Heart right ventricle (tissue), 16 donors: Measurements from ENCODE around the gene ZCCHC2. TPM values are rescaled to one million over a fixed set of nuclear protein-coding genes. Genes with fewer than 3 reads are reported as not detected.

Source experiments
- ATAC-seq, 8 donors: fragments of 200-7000 bp; cut with Tn5 transposase; one replicate each; pipeline ENCODE4 v1.9.1; 2020; ENCODE audit warnings: mild to moderate bottlenecking in 8 of 8, moderate library complexity in 8 of 8, moderate number of reproducible peaks in 1 of 8
- DNase-seq, 2 donors: peaks; one replicate each; pipeline ENCODE4 v3.0.0-alpha.2; 2020
- H3K27ac ChIP-seq, 10 donors: fragments of 200-600 bp; sonication (generic) in 2 of 10; one replicate each; pipeline versions ENCODE4 v1.5.0 to v1.8.0; 2020 to 2022; ENCODE audit warnings: mild to moderate bottlenecking in 3 of 10
- H3K27me3 ChIP-seq, 7 donors: fragments of 200-600 bp; one replicate each; pipeline ENCODE4 v1.8.0; 2021 to 2022; ENCODE audit warnings: mild to moderate bottlenecking in 2 of 7
- H3K36me3 ChIP-seq, 9 donors: fragments of 200-600 bp; sonication (generic) in 1 of 9; one replicate each; pipeline versions ENCODE4 v1.5.0 to v1.8.0; 2020 to 2022; ENCODE audit warnings: mild to moderate bottlenecking in 2 of 9
- H3K4me1 ChIP-seq, 9 donors: fragments of 200-600 bp; sonication (generic) in 1 of 9; one replicate each; pipeline versions ENCODE4 v1.5.0 to v1.8.0; 2020 to 2022; ENCODE audit warnings: mild to moderate bottlenecking in 4 of 9
- H3K4me3 ChIP-seq, 10 donors: fragments of 200-600 bp; sonication (generic) in 2 of 10; one replicate each; pipeline versions ENCODE4 v1.5.0 to v1.8.0; 2020 to 2022; ENCODE audit warnings: mild to moderate bottlenecking in 7 of 10, moderate library complexity in 2 of 10
- H3K9me3 ChIP-seq, 11 donors: fragments of 200-600 bp in 10 of 11; sonication (generic) in 2 of 11; one replicate each; pipeline versions ENCODE4 v1.5.0 to v1.8.0; 2013 to 2022; ENCODE audit warnings: mild to moderate bottlenecking in 2 of 11, control low read depth in 1 of 11, moderate library complexity in 1 of 11
- WGBS, 2 donors: extraction: QIAGEN DNeasy Blood & Tissue Kit; methylation state at CpG; one replicate each; pipeline ENCODE4 v1.1.7; 2013; ENCODE audit warnings: inconsistent platforms in 1 of 2; 5-methylcytosine and 5-hydroxymethylcytosine counted together
- intact Hi-C, 10 donors: fragments of 100-400 bp; cut with DNase I; formaldehyde crosslinking; loops; one replicate each; pipeline versions ENCODE4 v1.11.1 to v1.14.2; 2022
- polyA plus RNA-seq, 2 donors: library from polyadenylated mRNA; stranded (reverse); fragments of 200-250 nt; gene quantifications; one replicate each; pipeline ENCODE4 v1.2.3, GENCODE V29; 2013
- total RNA-seq, 10 donors: library from RNA; stranded (reverse); fragmentation: NEBNext Ultra II Directional in 3 of 10; extraction: Animal tissue kit (Norgen Biotek cat#: 25700) in 3 of 10; gene quantifications; one replicate each; pipeline versions ENCODE4 v1.2.1 to v1.2.4, GENCODE V29; 2021 to 2023
- TF ChIP-seq, protein P1 (sequence below), 9 donors: fragments of 200-600 bp; sonication (generic) in 2 of 9; IDR thresholded peaks; one replicate each; pipeline versions ENCODE4 v1.5.0 to v1.8.0; 2021 to 2022; ENCODE audit warnings: antibody characterized with exemption in 9 of 9, mild to moderate bottlenecking in 5 of 9, moderate library complexity in 1 of 9
- donor health status: Arrhythmogenic right ventricular cardiomyopathy.
- donor health status: ischemic (EF 13 %, LVEDD 7.1; RV severe dilation, severe dysfunction).
- donor health status: healthy with polysubstance abuse.
- donor health status: DM: no; HTN: yes; CAD: no.
- donor health status: DM: no; HTN: no; CAD: no.
- donor health status: ischemic (EF 25% LVEDD 6.9; RV normal size, moderate dysfunction).
- donor health status: ischemic (EF 25% LVEDD 5.7; RV mildly dilated, moderate dysfunction).
- donor health status: healthy.
- donor health status: DM: yes; HTN: yes; CAD: no.
- donor health status: Ischemic cardiomyopathy.
- donor health status: ischemic (EF 35%, LVEDD 5.7; RV mildly dilated, moderate dysfunction).
- donor health status: nonischemic (EF 11% LVEDD 7.7; RV severe dilation, severe dysfunction).
- donor health status: DM: yes; HTN: yes; CAD: no.
- donor health status: PGD.
- donor health status: ischemic (EF 29% LVEDD 5.4; RV normal size, mild dysfunction).
- donor health status: nonischemic (EF 23%, LVEDD 6.1; RV moderate dilation, normal function).

The ZCCHC2 gene
- total and polyA plus RNA-seq, 12 donors = 7.0 to 45.3 (median 19.1) TPM

DNA sequence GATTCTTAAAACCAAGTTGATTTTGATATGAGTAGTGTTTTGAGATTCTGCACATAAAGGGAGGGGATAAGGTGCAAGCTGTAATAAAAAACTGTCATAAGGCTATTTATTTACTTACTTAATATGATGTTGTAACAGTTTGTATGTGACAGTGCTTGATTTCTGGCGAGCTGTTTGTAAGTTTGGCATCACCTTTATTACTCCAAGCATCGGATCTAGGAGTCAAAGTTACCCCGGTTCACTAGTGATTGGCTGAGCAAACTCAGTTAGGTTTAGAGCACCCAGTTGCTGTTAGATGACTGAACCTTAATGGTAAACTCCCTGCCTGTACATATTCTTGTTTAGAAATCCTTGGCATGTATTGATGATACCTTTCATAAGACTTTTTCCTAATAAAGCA is 16.1 kb downstream of the ZCCHC2 start:
- Histone ChIP-seq H3K27ac (no peak overlapping the region), H3K4me1 (peaks cover 0 to 24% (median 15%) of the 10 kb centered on the region in 9 donors), H3K4me3 (no peak overlapping the region), H3K9me3 (no peaks in the 10 kb centered on the region), H3K27me3 (no peaks in the 10 kb centered on the region), H3K36me3 (peaks cover 0 to 47% (median 22%) of the 10 kb centered on the region in 9 donors)
- WGBS, 2 donors = 94 to 95% methylated on average over 3 of the region's 3 CpGs
- intact Hi-C loops = no loop called here
- TF ChIP-seq, protein P1, sequence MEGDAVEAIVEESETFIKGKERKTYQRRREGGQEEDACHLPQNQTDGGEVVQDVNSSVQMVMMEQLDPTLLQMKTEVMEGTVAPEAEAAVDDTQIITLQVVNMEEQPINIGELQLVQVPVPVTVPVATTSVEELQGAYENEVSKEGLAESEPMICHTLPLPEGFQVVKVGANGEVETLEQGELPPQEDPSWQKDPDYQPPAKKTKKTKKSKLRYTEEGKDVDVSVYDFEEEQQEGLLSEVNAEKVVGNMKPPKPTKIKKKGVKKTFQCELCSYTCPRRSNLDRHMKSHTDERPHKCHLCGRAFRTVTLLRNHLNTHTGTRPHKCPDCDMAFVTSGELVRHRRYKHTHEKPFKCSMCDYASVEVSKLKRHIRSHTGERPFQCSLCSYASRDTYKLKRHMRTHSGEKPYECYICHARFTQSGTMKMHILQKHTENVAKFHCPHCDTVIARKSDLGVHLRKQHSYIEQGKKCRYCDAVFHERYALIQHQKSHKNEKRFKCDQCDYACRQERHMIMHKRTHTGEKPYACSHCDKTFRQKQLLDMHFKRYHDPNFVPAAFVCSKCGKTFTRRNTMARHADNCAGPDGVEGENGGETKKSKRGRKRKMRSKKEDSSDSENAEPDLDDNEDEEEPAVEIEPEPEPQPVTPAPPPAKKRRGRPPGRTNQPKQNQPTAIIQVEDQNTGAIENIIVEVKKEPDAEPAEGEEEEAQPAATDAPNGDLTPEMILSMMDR (IDR thresholded peaks at IDR 0.05) = no peak
- DNase-seq = no peak
- ATAC-seq = no peak

- no peaks in the 10 kb centered on the region for H3K9me3 ChIP-seq
- no peaks in the 10 kb centered on the region for H3K27me3 ChIP-seq
- H3K4me1 ChIP-seq = peaks cover 0 to 20% (median 9%) of the 10 kb centered on the region in 9 donors
- DNase-seq (no peak), ATAC-seq (no peak)
- TF ChIP-seq, protein P1 (IDR thresholded peaks at IDR 0.05) = no peak
- H3K4me3 ChIP-seq = no peak overlapping the region
- no peak overlapping the region for H3K27ac ChIP-seq
- intact Hi-C loops = loop anchor here in 1 of 10 donors (10.0 kb wide), 1 partner anchor 215 kb away; the partner anchor contains the start of gene TNFRSF11A
- H3K36me3 ChIP-seq = peaks cover 0 to 54% (median 26%) of the 10 kb centered on the region in 9 donors
- WGBS, 2 donors = 95 to 98% methylated on average over 11 of the region's 11 CpGs
Observed at GRCh38 chr18:62539284-62540165, 16.7 kb downstream of the ZCCHC2 start.

DNA sequence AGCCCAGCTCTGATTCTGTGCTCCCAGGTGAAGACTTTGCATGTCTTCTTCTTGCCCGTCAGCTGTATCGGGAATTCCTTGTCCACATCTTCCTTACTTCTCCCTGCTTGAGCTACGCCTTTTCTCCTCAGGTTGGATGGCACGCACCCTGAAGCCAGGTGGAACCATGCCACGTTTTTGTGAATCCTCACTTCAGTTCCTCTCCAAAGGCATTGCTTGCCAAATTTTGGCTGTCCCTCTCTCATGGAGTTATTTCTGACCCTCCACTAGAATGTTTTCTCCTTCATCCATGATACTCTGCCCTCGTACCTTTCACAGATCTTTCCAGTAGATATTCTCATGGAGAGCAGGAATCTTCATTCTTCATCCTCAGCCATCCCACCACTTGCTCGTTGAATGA is 20.2 kb downstream of the ZCCHC2 start:
- TF ChIP-seq, protein P1 (IDR thresholded peaks at IDR 0.05) = no peak
- intact Hi-C loops = loop anchor here in 1 of 10 donors (10.0 kb wide), 1 partner anchor 218 kb away; the partner anchor contains the start of gene TNFRSF11A
- Histone ChIP-seq H3K27me3 (no peaks in the 10 kb centered on the region), H3K4me1 (peaks cover 0 to 10% (median 4%) of the 10 kb centered on the region in 9 donors), H3K9me3 (no peaks in the 10 kb centered on the region), H3K4me3 (no peak overlapping the region), H3K36me3 (peaks cover 0 to 88% (median 45%) of the 10 kb centered on the region in 9 donors), H3K27ac (no peak overlapping the region)
- ATAC-seq (peak in 1 of 8 donors; percentile 49), DNase-seq (no peak)
- WGBS, 2 donors = 67 to 77% methylated on average over 7 of the region's 7 CpGs

GRCh38 chr18:62545098-62545497 is 22.3 kb downstream of the ZCCHC2 start:
- Histone ChIP-seq H3K9me3 (no peaks in the 10 kb centered on the region), H3K27me3 (no peaks in the 10 kb centered on the region), H3K4me1 (peaks cover 0 to 20% (median 0%) of the 10 kb centered on the region in 9 donors), H3K4me3 (no peak overlapping the region), H3K36me3 (peaks cover 0 to 98% (median 45%) of the 10 kb centered on the region in 9 donors), H3K27ac (no peak overlapping the region)
- intact Hi-C loops = loop anchor here in 1 of 10 donors (10.0 kb wide), 1 partner anchor 220 kb away; the partner anchor contains the start of gene TNFRSF11A
- TF ChIP-seq, protein P1 (IDR thresholded peaks at IDR 0.05) = no peak
- 85 to 94% methylated on average over 4 of the region's 4 CpGs for WGBS, 2 donors
- DNase-seq (no peak), ATAC-seq (peak in 5 of 8 donors; percentile 24 to 61 (median 42))
